Measurements from ENCODE around the gene ZNF789. TPM values are rescaled to one million over a fixed set of nuclear protein-coding genes. Genes with fewer than 3 reads are reported as not detected.

The ZNF789 gene
- total RNA-seq, 2 donors from 2014 or later = 13.7 to 16.5 TPM

- Mint-ChIP-seq H3K4me3 (no peak overlapping the region), H3K4me1 (no peaks in the 10 kb centered on the region), H3K27ac (no peak overlapping the region), H3K9me3 (peaks cover 78% of the 10 kb centered on the region), H3K36me3 (ENCODE audit: low read depth) (peaks cover 76% of the 10 kb centered on the region), H3K27me3 (ENCODE audit: insufficient read depth) (no peaks in the 10 kb centered on the region)
- Histone ChIP-seq H3K9ac (ENCODE audit: extremely low read depth, low read length, poor library complexity, severe bottlenecking) (no peak overlapping the region), H3K27me3 (ENCODE audit: control insufficient read depth, insufficient read depth, low read length, poor library complexity, severe bottlenecking) (no peaks in the 10 kb centered on the region), H3K4me1 (ENCODE audit: control insufficient read depth, insufficient read depth, low read length) (no peaks in the 10 kb centered on the region), H3K36me3 (ENCODE audit: control insufficient read depth, insufficient read depth, low read length) (peaks cover 74% of the 10 kb centered on the region), H3K27ac (ENCODE audit: low read depth, low read length) (no peak overlapping the region), H3K9me3 (ENCODE audit: control insufficient read depth, low read length) (peaks cover 61% of the 10 kb centered on the region), H3K4me3 (ENCODE audit: low read length) (peak overlapping the region; percentile 62)
- WGBS, 2 experiments (ENCODE audit: insufficient coverage in 1 of 2, insufficient read length in 1 of 2) = 97% methylated on average over 9 to 12 of the region's 12 CpGs
- no peak for DNase-seq
- no peak for TF ChIP-seq CTCF (conservative IDR thresholded peaks at IDR 0.05)
Observed at GRCh38 chr7:99531354-99531765, 58.7 kb downstream of the ZNF789 start.

GRCh38 chr7:99535667-99536066 lies 63.0 kb downstream of the ZNF789 start:
- DNase-seq = no peak
- no peak overlapping the region for H3K4me3 Mint-ChIP-seq
- H3K36me3 Mint-ChIP-seq (ENCODE audit: low read depth) = peaks cover 38% of the 10 kb centered on the region
- Histone ChIP-seq H3K4me3 (ENCODE audit: low read length) (no peak overlapping the region), H3K36me3 (ENCODE audit: control insufficient read depth, insufficient read depth, low read length) (peaks cover 34% of the 10 kb centered on the region), H3K27me3 (ENCODE audit: control insufficient read depth, insufficient read depth, low read length, poor library complexity, severe bottlenecking) (no peaks in the 10 kb centered on the region), H3K9me3 (ENCODE audit: control insufficient read depth, low read length) (peaks cover 39% of the 10 kb centered on the region), H3K27ac (ENCODE audit: low read depth, low read length) (no peak overlapping the region), H3K9ac (ENCODE audit: extremely low read depth, low read length, poor library complexity, severe bottlenecking) (no peak overlapping the region), H3K4me1 (ENCODE audit: control insufficient read depth, insufficient read depth, low read length) (no peaks in the 10 kb centered on the region)
- peaks cover 6% of the 10 kb centered on the region for H3K27me3 Mint-ChIP-seq (ENCODE audit: insufficient read depth)
- H3K9me3 Mint-ChIP-seq = peaks cover 81% of the 10 kb centered on the region
- H3K4me1 Mint-ChIP-seq = no peaks in the 10 kb centered on the region
- no peak for TF ChIP-seq CTCF (conservative IDR thresholded peaks at IDR 0.05)
- 90% methylated on average over 2 of the region's 2 CpGs; no CpG with 5 or more reads in 1 of the 2 experiments for WGBS, 2 experiments (ENCODE audit: insufficient coverage in 1 of 2, insufficient read length in 1 of 2)
- H3K27ac Mint-ChIP-seq = no peak overlapping the region

Other genes with a start within 250 kb of the ZNF789 start
- not detected for gene MYH16, start 200.1 kb upstream of the ZNF789 start, total RNA-seq
- gene ARPC1A, start 147.0 kb upstream of the ZNF789 start, total RNA-seq = 100 to 1,000 TPM; 150 to 154 TPM
- 10 to 100 TPM; 53.3 to 73.9 TPM for gene ARPC1B, start 98.2 kb upstream of the ZNF789 start, total RNA-seq
- gene PDAP1, start 64.3 kb upstream of the ZNF789 start, total RNA-seq = 100 to 1,000 TPM; 147 to 165 TPM
- 100 to 1,000 TPM; 102 to 117 TPM for gene BUD31, start 63.9 kb upstream of the ZNF789 start, total RNA-seq
- 10 to 100 TPM; 11.9 to 12.5 TPM for gene PTCD1, start 34.1 kb upstream of the ZNF789 start, total RNA-seq
- gene CPSF4, start 33.9 kb upstream of the ZNF789 start, total RNA-seq = 100 to 1,000 TPM in 1 of 2 donors, 10 to 100 TPM in 1; 87.3 to 126 TPM
- gene ATP5MF, start 6.7 kb upstream of the ZNF789 start, total RNA-seq = 100 to 1,000 TPM; 455 to 472 TPM
- 10 to 100 TPM; 21.0 to 22.0 TPM for gene ZNF394, start 27.4 kb downstream of the ZNF789 start, total RNA-seq
- gene ZKSCAN5, start 31.8 kb downstream of the ZNF789 start, total RNA-seq = 10 to 100 TPM; 14.9 to 18.2 TPM
- 1 to 10 TPM; 7.7 to 8.3 TPM for gene FAM200A, start 79.2 kb downstream of the ZNF789 start, total RNA-seq
- gene ZNF655, start 85.8 kb downstream of the ZNF789 start, total RNA-seq = 10 to 100 TPM; 57.0 to 58.2 TPM
- 1 to 10 TPM in 1 of 2 donors, under 1 TPM in 1; 0.26 to 3.2 TPM for gene TMEM225B, start 125.4 kb downstream of the ZNF789 start, total RNA-seq
- gene ZSCAN25, start 144.1 kb downstream of the ZNF789 start, total RNA-seq = 10 to 100 TPM; 22.2 to 23.1 TPM
- gene CYP3A5, start 207.1 kb downstream of the ZNF789 start, total RNA-seq = under 1 TPM; 0.38 to 0.42 TPM

Measured in endodermal cell (in vitro differentiated cells).